Measurements from ENCODE around the gene SCAMP5. TPM values are rescaled to one million over a fixed set of nuclear protein-coding genes. Genes with fewer than 3 reads are reported as not detected.

The SCAMP5 gene
- total and polyA plus RNA-seq, 2 of the 4 experiments (the other 2 are of a cell fraction), result 0.36 to 1.6 TPM

DNA sequence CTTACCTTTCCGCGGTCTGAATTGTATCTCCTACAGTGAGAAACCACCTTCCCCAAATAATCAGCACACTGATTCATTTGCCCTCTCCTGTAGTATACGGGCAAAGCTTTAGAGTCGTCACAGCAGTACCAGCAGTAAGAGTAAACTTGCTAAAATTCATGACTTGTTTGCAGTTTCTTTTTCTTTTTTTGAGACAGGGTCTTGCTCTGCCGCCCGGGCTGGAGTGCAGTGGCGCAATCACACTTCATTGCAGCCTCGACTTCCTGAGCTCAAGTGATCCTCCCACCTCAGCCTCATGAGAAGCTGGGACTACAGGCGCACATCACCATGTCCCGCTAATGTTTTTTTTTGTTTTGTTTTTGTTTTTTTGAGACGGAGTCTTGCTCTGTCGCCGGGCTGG lies 11.9 kb downstream of the SCAMP5 start:
- no peak overlapping the region for H2AK5ac ChIP-seq (ENCODE audit: low read depth, low read length)
- H3K4me1 ChIP-seq (ENCODE audit: control insufficient read depth, insufficient read depth, low read length), result no peaks in the 10 kb centered on the region
- no peak overlapping the region for H3K9ac ChIP-seq (ENCODE audit: low read depth, low read length)
- H3K56ac ChIP-seq (ENCODE audit: extremely low read depth, insufficient read depth, low read length), result no peak overlapping the region
- no peak overlapping the region for H4K5ac ChIP-seq (ENCODE audit: low read depth, low read length)
- no TSS peak for BruUV-seq (replicated peaks)
- no peak overlapping the region for H2BK120ac ChIP-seq (ENCODE audit: low read depth, low read length)
- no peaks in the 10 kb centered on the region for H3K9me3 ChIP-seq (ENCODE audit: control insufficient read depth, insufficient read depth, low read length)
- no peak overlapping the region for H2AK9ac ChIP-seq (replicated peaks; ENCODE audit: low read depth, low read length, poor library complexity)
- no peak overlapping the region for H2AFZ ChIP-seq (replicated peaks; ENCODE audit: low read length, poor library complexity)
- ChIA-PET CTCF (no interaction called here), POLR2A (ENCODE audit: unreplicated experiment) (no interaction called here)
- H3K4ac ChIP-seq (ENCODE audit: low read depth, low read length), result no peak overlapping the region
- H2BK15ac ChIP-seq (ENCODE audit: low read depth, low read length), result no peak overlapping the region
- TF ChIP-seq SMC3 (IDR thresholded peaks at IDR 0.05; ENCODE audit: low read depth, low read length) (no peak), BHLHE40 (IDR thresholded peaks at IDR 0.05; ENCODE audit: low read depth, low read length) (no peak), MAZ (IDR thresholded peaks at IDR 0.05; ENCODE audit: borderline replicate concordance, low read depth, low read length) (no peak)
- WGBS, 2 experiments (ENCODE audit: extremely low coverage in 2 of 2, insufficient read length in 1 of 2), result 60% methylated on average over 1 of the region's 13 CpGs; no CpG with 5 or more reads in 1 of the 2 experiments
- H2BK20ac ChIP-seq (ENCODE audit: low read depth, low read length), result no peak overlapping the region
- H3K27ac ChIP-seq (ENCODE audit: insufficient read depth, low read length), result no peak overlapping the region
- no peak overlapping the region for H3K18ac ChIP-seq (ENCODE audit: low read depth, low read length)
- H4K8ac ChIP-seq (ENCODE audit: low read depth in 2 of 2, low read length in 2 of 2), result no peak overlapping the region
- no peak overlapping the region for H2BK5ac ChIP-seq (ENCODE audit: low read depth, low read length, poor library complexity, severe bottlenecking)
- H3K4me2 ChIP-seq (ENCODE audit: low read depth, low read length), result no peak overlapping the region
- no peak overlapping the region for H4K91ac ChIP-seq (ENCODE audit: insufficient read depth, low read depth, low read length)
- no peaks in the 10 kb centered on the region for H3K9me1 ChIP-seq (ENCODE audit: insufficient read depth, low read length)
- no peaks in the 10 kb centered on the region for H3K36me3 ChIP-seq (ENCODE audit: control insufficient read depth, insufficient read depth, low read length)
- DNase-seq, result no peak
- H3K23ac ChIP-seq (ENCODE audit: low read depth, low read length), result no peak overlapping the region
- intact Hi-C loops (cut with micrococcal nuclease), result no loop called here
- dilution Hi-C loops (cut with HindIII; ENCODE audit: low sequenced_read_pairs, unreplicated experiment), result no loop called here
- no peak overlapping the region for H3K14ac ChIP-seq (replicated peaks; ENCODE audit: low read depth, low read length)
- H3K79me1 ChIP-seq (ENCODE audit: low read depth in 1 of 2, low read length in 2 of 2), result no peaks in the 10 kb centered on the region
- H4K20me1 ChIP-seq (ENCODE audit: insufficient read depth, low read length), result no peaks in the 10 kb centered on the region
- no peak overlapping the region for H3K4me3 ChIP-seq (ENCODE audit: insufficient read depth, low read depth, low read length)
- ATAC-seq (ENCODE audit: low read depth), result no peak
- in situ Hi-C loops (cut with MboI; ENCODE audit: low sequenced_read_pairs), result no loop called here
- peaks cover 17% of the 10 kb centered on the region for H3K27me3 ChIP-seq (ENCODE audit: control insufficient read depth, insufficient read depth, low read length)
